ENCODE data around the gene ALG10B.
"Not testable (repeated sequence)": the region's sequence is repeated elsewhere in the genome, so short reads cannot be mapped to it uniquely, and the experiment has no call there.

ALG10B gene

GRCh38 chr12:38328306-38328895, 11.8 kb downstream of the ALG10B start:
- Histone ChIP-seq H3K27me3 (ENCODE audit: low read depth, low read length) (no peaks in the 10 kb centered on the region), H3K4me3 (ENCODE audit: low read depth in 1 of 2, low read length in 2 of 2) (no peak overlapping the region), H3K9me3 (ENCODE audit: control insufficient read depth in 1 of 2, low read length in 2 of 2) (no peaks in the 10 kb centered on the region), H3K36me3 (ENCODE audit: control insufficient read depth in 1 of 2, insufficient read depth in 2 of 2, low read length in 2 of 2) (no peaks in the 10 kb centered on the region), H3K27ac (ENCODE audit: low read length) (no peak overlapping the region), H3K4me1 (ENCODE audit: control insufficient read depth in 1 of 2, insufficient read depth in 2 of 2, low read length in 2 of 2) (no peaks in the 10 kb centered on the region)

GRCh38 chr12:38330414-38330813, 13.8 kb downstream of the ALG10B start:
- not testable (repeated sequence) for H3K27ac ChIP-seq (ENCODE audit: low read length); H3K4me1 ChIP-seq (ENCODE audit: control insufficient read depth in 1 of 2, insufficient read depth in 2 of 2, low read length in 2 of 2)

GRCh38 chr12:38332814-38333213, 16.2 kb downstream of the ALG10B start:
- Histone ChIP-seq H3K4me1 (ENCODE audit: control insufficient read depth in 1 of 2, insufficient read depth in 2 of 2, low read length in 2 of 2) (no peaks in the 10 kb centered on the region), H3K27ac (ENCODE audit: low read length) (no peak overlapping the region), H3K27me3 (ENCODE audit: low read depth, low read length) (no peaks in the 10 kb centered on the region), H3K36me3 (ENCODE audit: control insufficient read depth in 1 of 2, insufficient read depth in 2 of 2, low read length in 2 of 2) (no peaks in the 10 kb centered on the region), H3K9me3 (ENCODE audit: control insufficient read depth in 1 of 2, low read length in 2 of 2) (no peaks in the 10 kb centered on the region), H3K4me3 (ENCODE audit: low read depth in 1 of 2, low read length in 2 of 2) (no peak overlapping the region)

More at GRCh38 chr12:38330414-38330813, 13.8 kb downstream of the ALG10B start:
- H3K9me3 ChIP-seq (ENCODE audit: control insufficient read depth in 1 of 2, low read length in 2 of 2); H3K36me3 ChIP-seq (ENCODE audit: control insufficient read depth in 1 of 2, insufficient read depth in 2 of 2, low read length in 2 of 2); H3K4me3 ChIP-seq (ENCODE audit: low read depth in 1 of 2, low read length in 2 of 2); H3K27me3 ChIP-seq (ENCODE audit: low read depth, low read length): not testable (repeated sequence)

GRCh38 chr12:38342444-38342843, 25.9 kb downstream of the ALG10B start:
- no peaks in the 10 kb centered on the region for H3K27me3 ChIP-seq (ENCODE audit: low read depth, low read length)
- no peaks in the 10 kb centered on the region for H3K9me3 ChIP-seq (ENCODE audit: control insufficient read depth in 1 of 2, low read length in 2 of 2)
- no peaks in the 10 kb centered on the region for H3K4me1 ChIP-seq (ENCODE audit: control insufficient read depth in 1 of 2, insufficient read depth in 2 of 2, low read length in 2 of 2)
- H3K4me3 ChIP-seq (ENCODE audit: low read depth in 1 of 2, low read length in 2 of 2): no peak overlapping the region
- H3K36me3 ChIP-seq (ENCODE audit: control insufficient read depth in 1 of 2, insufficient read depth in 2 of 2, low read length in 2 of 2): no peaks in the 10 kb centered on the region
- H3K27ac ChIP-seq (ENCODE audit: low read length): no peak overlapping the region

- not testable (repeated sequence) for H3K27ac ChIP-seq (ENCODE audit: low read length); H3K27me3 ChIP-seq (ENCODE audit: low read depth, low read length); H3K36me3 ChIP-seq (ENCODE audit: control insufficient read depth in 1 of 2, insufficient read depth in 2 of 2, low read length in 2 of 2); H3K9me3 ChIP-seq (ENCODE audit: control insufficient read depth in 1 of 2, low read length in 2 of 2); H3K4me3 ChIP-seq (ENCODE audit: low read depth in 1 of 2, low read length in 2 of 2); H3K4me1 ChIP-seq (ENCODE audit: control insufficient read depth in 1 of 2, insufficient read depth in 2 of 2, low read length in 2 of 2)
These were observed 26.7 kb downstream of the ALG10B start for GRCh38 chr12:38343256-38343655.

GRCh38 chr12:38343916-38344315, 27.3 kb downstream of the ALG10B start:
- H3K4me3 ChIP-seq (ENCODE audit: low read depth in 1 of 2, low read length in 2 of 2); H3K27me3 ChIP-seq (ENCODE audit: low read depth, low read length); H3K4me1 ChIP-seq (ENCODE audit: control insufficient read depth in 1 of 2, insufficient read depth in 2 of 2, low read length in 2 of 2); H3K27ac ChIP-seq (ENCODE audit: low read length); H3K9me3 ChIP-seq (ENCODE audit: control insufficient read depth in 1 of 2, low read length in 2 of 2); H3K36me3 ChIP-seq (ENCODE audit: control insufficient read depth in 1 of 2, insufficient read depth in 2 of 2, low read length in 2 of 2): not testable (repeated sequence)

GRCh38 chr12:38350342-38351174, 34.0 kb downstream of the ALG10B start:
- Histone ChIP-seq H3K27ac (ENCODE audit: low read length) (no peak overlapping the region), H3K4me1 (ENCODE audit: control insufficient read depth in 1 of 2, insufficient read depth in 2 of 2, low read length in 2 of 2) (no peaks in the 10 kb centered on the region), H3K9me3 (ENCODE audit: control insufficient read depth in 1 of 2, low read length in 2 of 2) (no peaks in the 10 kb centered on the region), H3K27me3 (ENCODE audit: low read depth, low read length) (no peaks in the 10 kb centered on the region), H3K36me3 (ENCODE audit: control insufficient read depth in 1 of 2, insufficient read depth in 2 of 2, low read length in 2 of 2) (no peaks in the 10 kb centered on the region), H3K4me3 (ENCODE audit: low read depth in 1 of 2, low read length in 2 of 2) (no peak overlapping the region)

- H3K27me3 ChIP-seq (ENCODE audit: low read depth, low read length); H3K9me3 ChIP-seq (ENCODE audit: control insufficient read depth in 1 of 2, low read length in 2 of 2); H3K4me1 ChIP-seq (ENCODE audit: control insufficient read depth in 1 of 2, insufficient read depth in 2 of 2, low read length in 2 of 2); H3K27ac ChIP-seq (ENCODE audit: low read length); H3K36me3 ChIP-seq (ENCODE audit: control insufficient read depth in 1 of 2, insufficient read depth in 2 of 2, low read length in 2 of 2); H3K4me3 ChIP-seq (ENCODE audit: low read depth in 1 of 2, low read length in 2 of 2): not testable (repeated sequence)
These were observed 34.6 kb downstream of the ALG10B start for GRCh38 chr12:38351175-38351508.

- H3K4me1 ChIP-seq (ENCODE audit: control insufficient read depth in 1 of 2, insufficient read depth in 2 of 2, low read length in 2 of 2): no peaks in the 10 kb centered on the region
- no peak overlapping the region for H3K4me3 ChIP-seq (ENCODE audit: low read depth in 1 of 2, low read length in 2 of 2)
- H3K27me3 ChIP-seq (ENCODE audit: low read depth, low read length): no peaks in the 10 kb centered on the region
- no peaks in the 10 kb centered on the region for H3K9me3 ChIP-seq (ENCODE audit: control insufficient read depth in 1 of 2, low read length in 2 of 2)
- H3K36me3 ChIP-seq (ENCODE audit: control insufficient read depth in 1 of 2, insufficient read depth in 2 of 2, low read length in 2 of 2): no peaks in the 10 kb centered on the region
- H3K27ac ChIP-seq (ENCODE audit: low read length): no peak overlapping the region
These were observed 50.9 kb downstream of the ALG10B start for GRCh38 chr12:38367506-38367905.

- H3K9me3 ChIP-seq (ENCODE audit: control insufficient read depth in 1 of 2, low read length in 2 of 2): no peaks in the 10 kb centered on the region
- no peaks in the 10 kb centered on the region for H3K36me3 ChIP-seq (ENCODE audit: control insufficient read depth in 1 of 2, insufficient read depth in 2 of 2, low read length in 2 of 2)
- no peaks in the 10 kb centered on the region for H3K27me3 ChIP-seq (ENCODE audit: low read depth, low read length)
- H3K4me3 ChIP-seq (ENCODE audit: low read depth in 1 of 2, low read length in 2 of 2): no peak overlapping the region
- H3K4me1 ChIP-seq (ENCODE audit: control insufficient read depth in 1 of 2, insufficient read depth in 2 of 2, low read length in 2 of 2): no peaks in the 10 kb centered on the region
- no peak overlapping the region for H3K27ac ChIP-seq (ENCODE audit: low read length)
These were observed 53.7 kb downstream of the ALG10B start for GRCh38 chr12:38370311-38370710.

GRCh38 chr12:38373784-38374183, 57.2 kb downstream of the ALG10B start:
- Histone ChIP-seq H3K4me3 (ENCODE audit: low read depth in 1 of 2, low read length in 2 of 2) (no peak overlapping the region), H3K27ac (ENCODE audit: low read length) (no peak overlapping the region), H3K4me1 (ENCODE audit: control insufficient read depth in 1 of 2, insufficient read depth in 2 of 2, low read length in 2 of 2) (no peaks in the 10 kb centered on the region), H3K9me3 (ENCODE audit: control insufficient read depth in 1 of 2, low read length in 2 of 2) (no peaks in the 10 kb centered on the region), H3K36me3 (ENCODE audit: control insufficient read depth in 1 of 2, insufficient read depth in 2 of 2, low read length in 2 of 2) (no peaks in the 10 kb centered on the region), H3K27me3 (ENCODE audit: low read depth, low read length) (no peaks in the 10 kb centered on the region)

GRCh38 chr12:38374751-38375150, 58.2 kb downstream of the ALG10B start:
- no peak overlapping the region for H3K27ac ChIP-seq (ENCODE audit: low read length)
- H3K9me3 ChIP-seq (ENCODE audit: control insufficient read depth in 1 of 2, low read length in 2 of 2): peaks cover 0 to 3% of the 10 kb centered on the region in 2 donors
- H3K4me3 ChIP-seq (ENCODE audit: low read depth in 1 of 2, low read length in 2 of 2): no peak overlapping the region
- H3K36me3 ChIP-seq (ENCODE audit: control insufficient read depth in 1 of 2, insufficient read depth in 2 of 2, low read length in 2 of 2): no peaks in the 10 kb centered on the region
- H3K4me1 ChIP-seq (ENCODE audit: control insufficient read depth in 1 of 2, insufficient read depth in 2 of 2, low read length in 2 of 2): no peaks in the 10 kb centered on the region
- H3K27me3 ChIP-seq (ENCODE audit: low read depth, low read length): no peaks in the 10 kb centered on the region
